Activated T-helper 2 cell treated with anti-CD3 and anti-CD28 coated beads, Interferon-gamma antibody, Interleukin-2, Interleukin-4, amounts not matched to agents 10 μg/mL and 5 μg/mL and 100 μg/mL, durations not matched to agents 14 hours and 24 hours and 36 hours (primary cell): ENCODE data around the gene FTO. TPM values are rescaled to one million over a fixed set of nuclear protein-coding genes. Genes with fewer than 3 reads are reported as not detected.
A peak's percentile ranks its signal among the peaks of the same experiment; 100 is the strongest.

Experiments used
- DNase-seq: peaks from one replicate; pipeline ENCODE4 v3.0.0; 2021; ENCODE audit warnings: low spot score
- H3K27ac Mint-ChIP-seq: one replicate; pipeline ENCODE4 v1.8.0; 2021; ENCODE audit warnings: mixed read lengths
- H3K27me3 Mint-ChIP-seq: one replicate; pipeline ENCODE4 v1.8.0; 2021; ENCODE audit warnings: low read depth, mixed read lengths
- H3K36me3 Mint-ChIP-seq: one replicate; pipeline ENCODE4 v1.8.0; 2021; ENCODE audit warnings: low read depth, mixed read lengths
- H3K4me1 Mint-ChIP-seq: one replicate; pipeline ENCODE4 v1.8.0; 2021; ENCODE audit warnings: low read depth, mixed read lengths
- H3K4me3 Mint-ChIP-seq: one replicate; pipeline ENCODE4 v1.8.0; 2021; ENCODE audit warnings: low read depth, mild to moderate bottlenecking, moderate library complexity, mixed read lengths
- H3K9me3 Mint-ChIP-seq: one replicate; pipeline ENCODE4 v1.8.0; 2021; ENCODE audit warnings: mixed read lengths
- intact Hi-C: fragments of 100-400 bp; cut with micrococcal nuclease; formaldehyde crosslinking; loops from one replicate; pipeline ENCODE4 v1.15.1; 2023
- total RNA-seq: library from RNA; stranded (reverse); gene quantifications from 2 replicates; pipeline ENCODE4 v1.2.3, GENCODE V29; 2022

FTO gene
- total RNA-seq, 1 donor from 2014 or later, result 62.7 TPM

- intact Hi-C loops, result loop anchor here (5.0 kb wide), 2 partner anchors 41 to 359 kb away; no protein-coding TSS in a partner anchor
- no peaks in the 10 kb centered on the region for H3K9me3 Mint-ChIP-seq
- no peak overlapping the region for H3K4me3 Mint-ChIP-seq
- peaks cover 38% of the 10 kb centered on the region for H3K4me1 Mint-ChIP-seq
- H3K27me3 Mint-ChIP-seq, result no peaks in the 10 kb centered on the region
- peak overlapping the region; percentile 93 for H3K27ac Mint-ChIP-seq
- peaks cover 8% of the 10 kb centered on the region for H3K36me3 Mint-ChIP-seq
- no peak for DNase-seq
Measured at GRCh38 chr16:53911513-53911912, 207.6 kb downstream of the FTO start.

GRCh38 chr16:53912155-53912554, 208.2 kb downstream of the FTO start:
- peaks cover 40% of the 10 kb centered on the region for H3K4me1 Mint-ChIP-seq
- H3K27ac Mint-ChIP-seq, result peak overlapping the region; percentile 93
- H3K36me3 Mint-ChIP-seq, result peaks cover 8% of the 10 kb centered on the region
- no peak overlapping the region for H3K4me3 Mint-ChIP-seq
- no peaks in the 10 kb centered on the region for H3K9me3 Mint-ChIP-seq
- no peaks in the 10 kb centered on the region for H3K27me3 Mint-ChIP-seq
- intact Hi-C loops, result loop anchor here (1.0 to 5.0 kb wide), 7 partner anchors 17 to 360 kb away; no protein-coding TSS in a partner anchor
- peak; percentile 47 for DNase-seq

GRCh38 chr16:53913099-53913870, 209.3 kb downstream of the FTO start:
- H3K4me1 Mint-ChIP-seq, result peaks cover 37% of the 10 kb centered on the region
- no peak overlapping the region for H3K4me3 Mint-ChIP-seq

GRCh38 chr16:53913920-53914319, 210.0 kb downstream of the FTO start:
- Mint-ChIP-seq H3K9me3 (no peaks in the 10 kb centered on the region), H3K4me3 (no peak overlapping the region), H3K27ac (peak overlapping the region; percentile 93), H3K4me1 (peaks cover 37% of the 10 kb centered on the region), H3K27me3 (no peaks in the 10 kb centered on the region), H3K36me3 (peaks cover 3% of the 10 kb centered on the region)
- DNase-seq, result no peak
- intact Hi-C loops, result loop anchor here (1.0 to 5.0 kb wide), 6 partner anchors 8 to 362 kb away; no protein-coding TSS in a partner anchor

More at GRCh38 chr16:53913099-53913870, 209.3 kb downstream of the FTO start:
- Mint-ChIP-seq H3K27ac (peak overlapping the region; percentile 93), H3K9me3 (no peaks in the 10 kb centered on the region), H3K27me3 (no peaks in the 10 kb centered on the region), H3K36me3 (peaks cover 8% of the 10 kb centered on the region)
- intact Hi-C loops, result loop anchor here (1.0 to 5.0 kb wide), 6 partner anchors 9 to 361 kb away; no protein-coding TSS in a partner anchor
- no peak for DNase-seq

- Mint-ChIP-seq H3K4me3 (no peak overlapping the region), H3K27me3 (no peaks in the 10 kb centered on the region), H3K4me1 (peaks cover 37% of the 10 kb centered on the region), H3K27ac (peak overlapping the region; percentile 93), H3K36me3 (peaks cover 3% of the 10 kb centered on the region), H3K9me3 (no peaks in the 10 kb centered on the region)
- no peak for DNase-seq
- intact Hi-C loops, result loop anchor here (5.0 kb wide), 2 partner anchors 38 to 362 kb away; no protein-coding TSS in a partner anchor
Measured at GRCh38 chr16:53914736-53915135, 210.8 kb downstream of the FTO start.

- DNase-seq, result no peak
- Mint-ChIP-seq H3K4me1 (peaks cover 38% of the 10 kb centered on the region), H3K27me3 (no peaks in the 10 kb centered on the region), H3K36me3 (peaks cover 3% of the 10 kb centered on the region), H3K9me3 (no peaks in the 10 kb centered on the region), H3K4me3 (no peak overlapping the region), H3K27ac (no peak overlapping the region)
- intact Hi-C loops, result no loop called here
Measured at GRCh38 chr16:53915452-53916160, 211.7 kb downstream of the FTO start.

- no peaks in the 10 kb centered on the region for H3K9me3 Mint-ChIP-seq
- H3K36me3 Mint-ChIP-seq, result no peaks in the 10 kb centered on the region
- H3K27ac Mint-ChIP-seq, result no peak overlapping the region
- no peak for DNase-seq
- H3K27me3 Mint-ChIP-seq, result no peaks in the 10 kb centered on the region
- H3K4me3 Mint-ChIP-seq, result no peak overlapping the region
- intact Hi-C loops, result no loop called here
- peaks cover 33% of the 10 kb centered on the region for H3K4me1 Mint-ChIP-seq
Measured at GRCh38 chr16:53920988-53921387, 217.0 kb downstream of the FTO start.

GRCh38 chr16:53922067-53922806, 218.3 kb downstream of the FTO start:
- no peaks in the 10 kb centered on the region for H3K27me3 Mint-ChIP-seq
- no peak for DNase-seq
- peaks cover 32% of the 10 kb centered on the region for H3K4me1 Mint-ChIP-seq
- no peak overlapping the region for H3K27ac Mint-ChIP-seq
- H3K36me3 Mint-ChIP-seq, result no peaks in the 10 kb centered on the region
- intact Hi-C loops, result loop anchor here (1.0 kb wide), 1 partner anchor 9 kb away; no protein-coding TSS in a partner anchor
- H3K9me3 Mint-ChIP-seq, result no peaks in the 10 kb centered on the region
- no peak overlapping the region for H3K4me3 Mint-ChIP-seq

GRCh38 chr16:53922807-53923571, 219.0 kb downstream of the FTO start:
- Mint-ChIP-seq H3K4me3 (no peak overlapping the region), H3K4me1 (peaks cover 32% of the 10 kb centered on the region), H3K27ac (peak overlapping the region; percentile 16), H3K27me3 (no peaks in the 10 kb centered on the region), H3K36me3 (no peaks in the 10 kb centered on the region), H3K9me3 (no peaks in the 10 kb centered on the region)
- no peak for DNase-seq
- intact Hi-C loops, result loop anchor here (1.0 kb wide), 1 partner anchor 10 kb away; no protein-coding TSS in a partner anchor

GRCh38 chr16:53924331-53925106, 220.6 kb downstream of the FTO start:
- no peaks in the 10 kb centered on the region for H3K27me3 Mint-ChIP-seq
- intact Hi-C loops, result no loop called here
- no peak overlapping the region for H3K4me3 Mint-ChIP-seq
- H3K36me3 Mint-ChIP-seq, result no peaks in the 10 kb centered on the region
- peaks cover 32% of the 10 kb centered on the region for H3K4me1 Mint-ChIP-seq
- no peak overlapping the region for H3K27ac Mint-ChIP-seq
- DNase-seq, result no peak
- H3K9me3 Mint-ChIP-seq, result no peaks in the 10 kb centered on the region

GRCh38 chr16:53925107-53925410, 221.1 kb downstream of the FTO start:
- H3K36me3 Mint-ChIP-seq, result no peaks in the 10 kb centered on the region
- H3K27me3 Mint-ChIP-seq, result no peaks in the 10 kb centered on the region
- peaks cover 32% of the 10 kb centered on the region for H3K4me1 Mint-ChIP-seq
- peak overlapping the region; percentile 10 for H3K27ac Mint-ChIP-seq
- intact Hi-C loops, result no loop called here
- H3K4me3 Mint-ChIP-seq, result no peak overlapping the region
- H3K9me3 Mint-ChIP-seq, result no peaks in the 10 kb centered on the region
- DNase-seq, result no peak
